Fibroblast of skin of back (primary cell): ENCODE data around the gene TXNDC9.
"Not testable (repeated sequence)": the region's sequence is repeated elsewhere in the genome, so short reads cannot be mapped to it uniquely, and the experiment has no call there.

Experiments used
- DNase-seq: peaks from one replicate; pipeline ENCODE4 v3.0.0-alpha.2; 2013

Gene TXNDC9

GRCh38 chr2:99325384-99325783 lies 10.7 kb downstream of the TXNDC9 start:
- DNase-seq: no peak

- not testable (repeated sequence) for DNase-seq
These were observed 18.3 kb downstream of the TXNDC9 start for GRCh38 chr2:99317873-99318200.

- no peak for DNase-seq
These were observed 18.8 kb downstream of the TXNDC9 start for GRCh38 chr2:99317161-99317872.

- DNase-seq: not testable (repeated sequence)
These were observed 35.0 kb downstream of the TXNDC9 start, which contains the start of gene LYG1 for GRCh38 chr2:99301097-99301496. LYG1 (minus strand) TSS chr2:99301197; CDS start chr2:99295670, 5,527 bp downstream.

GRCh38 chr2:99299580-99299979 lies 36.6 kb downstream of the TXNDC9 start:
- DNase-seq: no peak

- DNase-seq: peak; percentile 63
These were observed 38.1 kb downstream of the TXNDC9 start for GRCh38 chr2:99297994-99298393.

- no peak for DNase-seq
These were observed 50.6 kb downstream of the TXNDC9 start for GRCh38 chr2:99285526-99285925.

- DNase-seq: no peak
These were observed 56.0 kb downstream of the TXNDC9 start for GRCh38 chr2:99279969-99280695.

GRCh38 chr2:99278793-99279291 lies 57.3 kb downstream of the TXNDC9 start:
- peak; percentile 88 for DNase-seq

GRCh38 chr2:99278195-99278765 lies 57.9 kb downstream of the TXNDC9 start:
- DNase-seq: not testable (repeated sequence)

- no peak for DNase-seq
These were observed 60.3 kb downstream of the TXNDC9 start for GRCh38 chr2:99275882-99276281.
